PC-3 (cell line): Measurements from ENCODE around the gene CERK. TPM values are rescaled to one million over a fixed set of nuclear protein-coding genes. Genes with fewer than 3 reads are reported as not detected.

Experiments
- ATAC-seq: fragments of 200-7000 bp; cut with Tn5 transposase; 2 replicates; pipeline ENCODE4 v1.9.1; 2020; ENCODE audit warnings: mild to moderate bottlenecking, moderate library complexity
- BruUV-seq: library from RNA; stranded (reverse); fragments of 400-500 nt; replicated peaks from 2 replicates; lab custom pipeline; 2021; lab: Mats Ljungman, UMichigan
- CTCF ChIA-PET: fragments of 300-600 bp; sonication (Branson Sonifier 250); formaldehyde crosslinking; loops from one replicate; lab custom pipeline; 2022; ENCODE audit warnings: antibody characterized with exemption; lab: Charles Lee
- POLR2A ChIA-PET: fragments of 300-600 bp; sonication (Branson Sonifier 250); formaldehyde crosslinking; loops from one replicate; lab custom pipeline; 2022; ENCODE audit warnings: antibody characterized with exemption; ENCODE audit not compliant: unreplicated experiment; lab: Charles Lee
- DNase-seq: peaks from one replicate; pipeline ENCODE4 v3.0.0-alpha.2; 2015
- H2AFZ ChIP-seq: fragments of 300-600 bp; sonication (generic); 2 replicates; pipeline ENCODE4 v1.6.0; 2016; ENCODE audit warnings: antibody characterized with exemption, low read length
- H3F3A ChIP-seq: fragments of 300-600 bp; sonication (generic); one replicate; pipeline ENCODE4 v1.6.0; 2017; ENCODE audit warnings: antibody characterized with exemption, low read length, control low read depth, mild to moderate bottlenecking; ENCODE audit not compliant: unreplicated experiment
- H3K27ac ChIP-seq: fragments of 300-600 bp; sonication (generic); 2 replicates; pipeline ENCODE4 v1.5.1; 2016; ENCODE audit warnings: mild to moderate bottlenecking, low read length
- H3K27me3 ChIP-seq: fragments of 300-600 bp; sonication (generic); 2 replicates; pipeline ENCODE4 v1.6.1; 2016; ENCODE audit warnings: low read length, mixed read lengths
- H3K36me3 ChIP-seq: fragments of 300-600 bp; sonication (generic); 2 replicates; pipeline ENCODE4 v1.6.1; 2016; ENCODE audit warnings: low read depth, mixed run types, low read length, mixed read lengths
- H3K4me1 ChIP-seq: fragments of 300-600 bp; sonication (generic); 2 replicates; pipeline ENCODE4 v1.5.1; 2016; ENCODE audit warnings: low read length; ENCODE audit not compliant: insufficient read depth
- H3K4me2 ChIP-seq: fragments of 300-600 bp; sonication (generic); 2 replicates; pipeline ENCODE4 v1.6.0; 2016; ENCODE audit warnings: low read length
- H3K4me3 ChIP-seq: fragments of 300-600 bp; sonication (generic); 2 replicates; pipeline ENCODE4 v1.5.1; 2016; ENCODE audit warnings: mild to moderate bottlenecking, low read length, mixed read lengths
- H3K79me2 ChIP-seq: fragments of 300-600 bp; sonication (generic); 2 replicates; pipeline ENCODE4 v1.6.1; 2017; ENCODE audit warnings: low read length, mixed read lengths
- H3K9ac ChIP-seq: fragments of 300-600 bp; sonication (generic); 2 replicates; pipeline ENCODE4 v1.6.0; 2016; ENCODE audit warnings: mild to moderate bottlenecking, low read length
- H3K9me2 ChIP-seq: fragments of 300-600 bp; sonication (generic); replicated peaks from 2 replicates; pipeline ENCODE4 v1.6.1; 2016; ENCODE audit warnings: mixed run types, low read length, mixed read lengths
- H3K9me3 ChIP-seq: fragments of 300-600 bp; sonication (generic); 2 replicates; pipeline ENCODE4 v1.6.1; 2016; ENCODE audit warnings: low read length, mixed read lengths
- H4K20me1 ChIP-seq: fragments of 300-600 bp; sonication (generic); 2 replicates; pipeline ENCODE4 v1.6.1; 2016; ENCODE audit warnings: low read length, mixed read lengths
- CTCF ChIP-seq: fragments of 300-600 bp; sonication (generic); conservative IDR thresholded peaks from 2 replicates; pipeline ENCODE4 v1.5.1; 2017; ENCODE audit warnings: antibody characterized with exemption, low read depth, mild to moderate bottlenecking, low read length
- EZH2 ChIP-seq: fragments of 300-600 bp; sonication (generic); IDR thresholded peaks from one replicate; pipeline ENCODE4 v1.6.1; 2017; ENCODE audit warnings: antibody characterized with exemption, mild to moderate bottlenecking, low read length; ENCODE audit not compliant: unreplicated experiment
- EZH2phosphoT487 ChIP-seq: fragments of 300-600 bp; sonication (generic); IDR thresholded peaks from 2 replicates; pipeline ENCODE4 v1.6.1; 2018; ENCODE audit warnings: mild to moderate bottlenecking, antibody characterized with exemption, low read length, borderline replicate concordance
- intact Hi-C: fragments of 100-400 bp; cut with micrococcal nuclease; formaldehyde crosslinking; loops from 2 replicates; pipeline ENCODE4 v1.9.0; 2023
- total RNA-seq: library from RNA; depleted of rRNA; stranded (reverse); fragments of >200 nt; gene quantifications from 2 replicates; pipeline ENCODE4 v1.2.3, GENCODE V29; 2014

CERK gene
- total RNA-seq, 1 experiment from 2014 or later, result 21.6 TPM

- Histone ChIP-seq H3K36me3 (no peaks in the 10 kb centered on the region), H3K4me1 (no peaks in the 10 kb centered on the region), H3K27me3 (no peaks in the 10 kb centered on the region), H4K20me1 (no peaks in the 10 kb centered on the region), H3F3A (no peaks in the 10 kb centered on the region), H3K9me2 (no peaks in the 10 kb centered on the region), H3K9ac (no peak overlapping the region), H3K27ac (no peak overlapping the region), H2AFZ (no peak overlapping the region), H3K9me3 (no peaks in the 10 kb centered on the region), H3K4me3 (no peak overlapping the region), H3K4me2 (no peak overlapping the region), H3K79me2 (no peaks in the 10 kb centered on the region)
- DNase-seq, result no peak
- no peak for ATAC-seq
- intact Hi-C loops, result no loop called here
- no peak for TF ChIP-seq CTCF
- no peak for TF ChIP-seq EZH2phosphoT487
- TF ChIP-seq EZH2, result no peak
- POLR2A ChIA-PET, result no interaction called here
- BruUV-seq, result no TSS peak
- CTCF ChIA-PET, result no interaction called here
Observed at GRCh38 chr22:46694416-46695170, 43.5 kb downstream of the CERK start.

GRCh38 chr22:46693634-46694415, 44.2 kb downstream of the CERK start:
- ChIA-PET POLR2A (no interaction called here), CTCF (no interaction called here)
- Histone ChIP-seq H3F3A (no peaks in the 10 kb centered on the region), H3K4me2 (no peak overlapping the region), H3K79me2 (no peaks in the 10 kb centered on the region), H3K27me3 (no peaks in the 10 kb centered on the region), H3K9me2 (no peaks in the 10 kb centered on the region), H3K9ac (no peak overlapping the region), H3K9me3 (no peaks in the 10 kb centered on the region), H3K27ac (no peak overlapping the region), H2AFZ (no peak overlapping the region), H3K36me3 (no peaks in the 10 kb centered on the region), H4K20me1 (no peaks in the 10 kb centered on the region), H3K4me3 (no peak overlapping the region), H3K4me1 (no peaks in the 10 kb centered on the region)
- DNase-seq, result no peak
- TF ChIP-seq CTCF, result no peak
- TF ChIP-seq EZH2, result no peak
- TF ChIP-seq EZH2phosphoT487, result no peak
- no TSS peak for BruUV-seq
- no peak for ATAC-seq
- intact Hi-C loops, result no loop called here

- Histone ChIP-seq H3K4me1 (no peaks in the 10 kb centered on the region), H2AFZ (no peak overlapping the region), H3K79me2 (no peaks in the 10 kb centered on the region), H3K9me2 (no peaks in the 10 kb centered on the region), H3K9ac (no peak overlapping the region), H4K20me1 (no peaks in the 10 kb centered on the region), H3K27ac (no peak overlapping the region), H3K27me3 (no peaks in the 10 kb centered on the region), H3K4me3 (no peak overlapping the region), H3F3A (no peaks in the 10 kb centered on the region), H3K36me3 (no peaks in the 10 kb centered on the region), H3K9me3 (no peaks in the 10 kb centered on the region), H3K4me2 (no peak overlapping the region)
- ChIA-PET CTCF (interaction anchor here (0.6 kb wide), 1 partner anchor 140 kb away, joined by 12 read pairs; no protein-coding TSS in a partner anchor), POLR2A (no interaction called here)
- ATAC-seq, result no peak
- DNase-seq, result no peak
- intact Hi-C loops, result no loop called here
- TF ChIP-seq EZH2phosphoT487 (no peak), CTCF (no peak), EZH2 (no peak)
- no TSS peak for BruUV-seq
Observed at GRCh38 chr22:46691571-46691970, 46.5 kb downstream of the CERK start.
